IgD-negative memory B cell (primary cell): Measurements from ENCODE around the gene INMT. TPM values are rescaled to one million over a fixed set of nuclear protein-coding genes. Genes with fewer than 3 reads are reported as not detected.

Source experiments
- H3K27ac Mint-ChIP-seq, 3 donors: one replicate each; pipeline ENCODE4 v1.8.0; 2020 to 2022; ENCODE audit warnings: mild to moderate bottlenecking in 3 of 3, mixed read lengths in 3 of 3, moderate library complexity in 1 of 3
- H3K27me3 Mint-ChIP-seq: one replicate; pipeline ENCODE4 v1.8.0; 2021; ENCODE audit warnings: mixed read lengths
- H3K36me3 Mint-ChIP-seq: one replicate; pipeline ENCODE4 v1.8.0; 2020; ENCODE audit warnings: mild to moderate bottlenecking, mixed read lengths
- H3K4me1 Mint-ChIP-seq, 3 donors: one replicate each; pipeline ENCODE4 v1.8.0; 2020 to 2022; ENCODE audit warnings: mixed read lengths in 3 of 3, mild to moderate bottlenecking in 1 of 3
- H3K4me3 Mint-ChIP-seq, 4 donors: one replicate each; pipeline ENCODE4 v1.8.0; 2020 to 2022; ENCODE audit warnings: mild to moderate bottlenecking in 4 of 4, mixed read lengths in 4 of 4, moderate library complexity in 3 of 4
- H3K9me3 Mint-ChIP-seq, 3 donors: one replicate each; pipeline ENCODE4 v1.8.0; 2020 to 2021; ENCODE audit warnings: mixed read lengths in 3 of 3, mild to moderate bottlenecking in 1 of 3
- polyA plus RNA-seq: library from polyadenylated mRNA; unstranded; fragments of 300-500 nt; fragmentation: Illumina TruSeq; gene quantifications from one replicate; pipeline ENCODE4 v1.2.3, GENCODE V29; 2021

Gene INMT
- polyA plus RNA-seq, 1 donor from 2014 or later = not detected

- Mint-ChIP-seq H3K9me3 (no peaks in the 10 kb centered on the region), H3K4me3 (peak overlapping the region in 1 of 4 donors; percentile 52), H3K4me1 (peaks cover 10 to 27% (median 25%) of the 10 kb centered on the region in 3 donors), H3K27me3 (no peaks in the 10 kb centered on the region), H3K36me3 (peaks cover 3% of the 10 kb centered on the region), H3K27ac (no peak overlapping the region)
Observed at GRCh38 chr7:30799206-30799975, 47.5 kb downstream of the INMT start.

GRCh38 chr7:30799976-30800661 lies 48.2 kb downstream of the INMT start:
- peak overlapping the region in 1 of 3 donors; percentile 51 for H3K27ac Mint-ChIP-seq
- H3K27me3 Mint-ChIP-seq = no peaks in the 10 kb centered on the region
- H3K4me3 Mint-ChIP-seq = no peak overlapping the region
- H3K36me3 Mint-ChIP-seq = no peaks in the 10 kb centered on the region
- H3K4me1 Mint-ChIP-seq = peaks cover 10 to 27% (median 25%) of the 10 kb centered on the region in 3 donors
- H3K9me3 Mint-ChIP-seq = no peaks in the 10 kb centered on the region

DNA sequence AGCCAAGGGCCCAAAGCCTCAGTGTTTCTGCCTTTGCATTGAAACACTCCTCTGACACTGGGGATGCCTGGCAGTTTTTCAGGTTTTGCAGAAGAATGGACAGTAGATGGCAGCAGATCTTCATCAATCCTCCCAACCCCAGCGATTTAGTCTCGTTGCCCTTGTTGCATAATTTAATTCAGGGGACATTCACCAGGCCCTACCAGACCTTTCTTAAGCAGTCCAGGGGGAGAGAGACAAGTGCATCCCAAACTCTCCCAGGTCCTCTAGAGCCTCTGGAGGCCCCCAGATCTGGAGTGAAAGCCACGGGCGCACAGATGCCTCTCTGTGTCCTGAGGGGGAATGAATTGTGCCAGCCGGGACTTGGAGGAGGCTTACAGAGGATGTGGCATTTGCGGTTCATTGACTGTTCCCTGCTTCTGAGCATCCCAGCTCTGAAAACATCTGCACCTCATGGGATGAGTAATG lies 48.9 kb downstream of the INMT start:
- Mint-ChIP-seq H3K36me3 (no peaks in the 10 kb centered on the region), H3K27me3 (no peaks in the 10 kb centered on the region), H3K4me3 (peak overlapping the region in 1 of 4 donors; percentile 30), H3K4me1 (peaks cover 10 to 27% (median 22%) of the 10 kb centered on the region in 3 donors), H3K27ac (peak overlapping the region in 1 of 3 donors; percentile 3), H3K9me3 (no peaks in the 10 kb centered on the region)

- H3K36me3 Mint-ChIP-seq = no peaks in the 10 kb centered on the region
- H3K27me3 Mint-ChIP-seq = no peaks in the 10 kb centered on the region
- peaks cover 10 to 20% (median 20%) of the 10 kb centered on the region in 3 donors for H3K4me1 Mint-ChIP-seq
- H3K9me3 Mint-ChIP-seq = no peaks in the 10 kb centered on the region
- H3K27ac Mint-ChIP-seq = no peak overlapping the region
- no peak overlapping the region for H3K4me3 Mint-ChIP-seq
Observed at GRCh38 chr7:30802812-30803211, 50.9 kb downstream of the INMT start.

GRCh38 chr7:30804078-30804661 lies 52.2 kb downstream of the INMT start:
- Mint-ChIP-seq H3K36me3 (no peaks in the 10 kb centered on the region), H3K4me3 (no peak overlapping the region), H3K27ac (no peak overlapping the region), H3K27me3 (no peaks in the 10 kb centered on the region), H3K4me1 (peaks cover 6 to 13% (median 8%) of the 10 kb centered on the region in 3 donors), H3K9me3 (no peaks in the 10 kb centered on the region)

DNA sequence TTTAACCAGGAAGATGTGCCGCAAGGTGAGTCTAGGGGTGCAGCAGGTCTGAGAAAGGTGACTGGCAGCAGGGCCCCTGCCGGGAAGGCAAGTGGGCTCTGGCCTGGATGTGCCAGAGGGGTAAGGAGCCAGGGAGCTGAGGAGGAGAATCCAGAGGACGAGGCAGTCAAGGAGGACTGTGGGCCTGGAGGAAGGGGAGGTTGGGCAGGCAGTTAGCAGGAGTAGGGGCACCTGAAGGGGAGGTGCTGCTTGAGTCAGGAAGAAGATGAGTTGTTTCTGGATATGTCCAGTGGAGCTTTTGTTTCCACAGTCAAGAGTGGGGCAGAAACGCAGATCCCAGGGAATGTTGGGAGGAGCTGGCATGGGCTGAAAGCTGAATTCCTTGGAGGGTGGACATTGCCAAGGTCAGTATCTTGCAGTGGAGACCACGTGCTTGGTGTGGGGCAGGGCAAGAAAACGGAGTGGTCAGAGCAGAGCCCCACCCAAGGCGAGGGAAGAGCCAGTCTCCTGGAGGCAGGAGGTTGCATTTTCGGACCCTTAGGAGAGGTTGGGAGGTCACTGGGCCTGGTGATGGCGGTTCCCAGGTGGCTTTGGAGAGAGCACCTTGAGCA lies 53.3 kb downstream of the INMT start:
- Mint-ChIP-seq H3K27ac (no peak overlapping the region), H3K9me3 (no peaks in the 10 kb centered on the region), H3K4me3 (peak overlapping the region in 1 of 4 donors; percentile 63), H3K27me3 (no peaks in the 10 kb centered on the region), H3K4me1 (peaks cover 0 to 7% (median 0%) of the 10 kb centered on the region in 3 donors), H3K36me3 (no peaks in the 10 kb centered on the region)

- Mint-ChIP-seq H3K4me1 (peaks cover 0 to 1% (median 0%) of the 10 kb centered on the region in 3 donors), H3K27ac (no peak overlapping the region), H3K9me3 (no peaks in the 10 kb centered on the region), H3K36me3 (no peaks in the 10 kb centered on the region), H3K4me3 (no peak overlapping the region), H3K27me3 (no peaks in the 10 kb centered on the region)
Observed at GRCh38 chr7:30805931-30806330, 54.0 kb downstream of the INMT start.

Other genes with a start within 250 kb of the INMT start
- gene GGCT, start 247.3 kb upstream of the INMT start, polyA plus RNA-seq = 25.4 TPM
- 79.1 TPM for gene GARS1, start 157.3 kb upstream of the INMT start, polyA plus RNA-seq
- gene CRHR2, start 69.7 kb upstream of the INMT start, polyA plus RNA-seq = not detected
- 0.25 TPM for gene MINDY4, start 19.3 kb downstream of the INMT start, polyA plus RNA-seq
- gene AQP1, start 159.7 kb downstream of the INMT start, polyA plus RNA-seq = not detected
- gene GHRHR, start 211.8 kb downstream of the INMT start, polyA plus RNA-seq = not detected